ENCODE results near the gene CD274.
"Not testable (repeated sequence)": the region's sequence is repeated elsewhere in the genome, so short reads cannot be mapped to it uniquely, and the experiment has no call there.

CD274 gene

GRCh38 chr9:5438301-5439162, 11.8 kb upstream of the CD274 start:
- DNase-seq, result no peak

DNA sequence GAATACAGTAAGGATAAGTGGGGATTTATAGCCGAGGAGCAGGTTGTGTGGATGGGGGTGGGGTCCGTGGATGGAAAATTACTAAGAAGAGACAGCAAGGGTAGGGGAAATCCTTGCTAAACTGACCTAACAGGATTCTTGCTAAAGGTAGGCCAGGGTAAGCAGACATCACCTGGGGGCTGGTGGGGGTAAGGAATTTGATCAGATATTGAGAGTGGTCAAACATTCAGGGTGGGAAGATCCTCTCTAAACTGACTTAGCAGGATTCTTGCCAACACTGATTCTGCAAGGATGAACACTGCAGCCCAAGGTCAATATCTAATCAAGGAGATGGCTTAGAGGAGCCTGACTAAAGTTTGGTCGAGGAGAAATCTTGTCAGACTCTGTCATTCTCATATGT, 9.9 kb upstream of the CD274 start:
- no peak for DNase-seq

GRCh38 chr9:5441043-5441442, 9.3 kb upstream of the CD274 start:
- DNase-seq, result no peak

- no peak for DNase-seq
Observed at GRCh38 chr9:5442400-5443011, 7.8 kb upstream of the CD274 start.

DNA sequence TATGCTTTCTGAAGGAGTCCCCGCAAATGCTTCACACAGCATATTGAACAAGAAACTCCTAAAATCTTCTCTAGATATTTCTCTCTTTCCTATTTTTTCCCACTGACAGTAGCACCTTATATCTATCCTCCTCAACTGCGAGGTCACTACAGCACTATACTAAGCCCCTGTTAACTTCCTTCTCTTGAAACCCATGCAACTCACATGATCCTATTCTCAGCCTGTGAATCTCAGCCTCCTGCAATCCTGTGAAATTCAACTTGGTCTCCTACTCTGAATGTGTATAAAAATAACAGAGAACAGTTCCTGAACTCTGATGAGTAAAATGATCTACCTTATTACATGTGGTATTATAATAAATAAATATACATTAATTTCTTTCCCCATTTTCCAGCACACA, 6.5 kb upstream of the CD274 start:
- DNase-seq, result no peak

- not testable (repeated sequence) for DNase-seq
Observed at GRCh38 chr9:5445096-5445495, 5.2 kb upstream of the CD274 start.

- no peak for DNase-seq
Observed at GRCh38 chr9:5445886-5446285, 4.5 kb upstream of the CD274 start.

GRCh38 chr9:5446451-5447236, 3.7 kb upstream of the CD274 start:
- DNase-seq, result no peak

DNA sequence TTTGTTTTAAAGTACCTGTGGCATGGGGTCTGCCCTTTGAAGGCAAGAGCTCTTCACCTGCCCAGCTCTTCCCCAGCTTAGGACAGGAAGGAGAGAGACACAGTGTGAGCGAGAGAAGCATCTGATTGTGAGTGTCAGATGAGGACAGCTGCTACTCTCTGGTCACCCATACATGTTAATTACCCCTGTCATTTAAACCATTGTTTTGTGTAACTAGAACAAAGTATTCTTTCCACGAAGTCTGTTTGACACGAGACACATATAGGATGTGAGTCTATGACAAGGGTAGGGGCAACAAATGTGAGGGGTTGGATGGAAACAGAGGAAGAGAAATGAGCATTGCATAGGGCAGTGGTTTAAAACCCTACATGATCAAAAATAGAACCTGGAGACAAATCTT, 3.0 kb upstream of the CD274 start:
- DNase-seq, result no peak

DNA sequence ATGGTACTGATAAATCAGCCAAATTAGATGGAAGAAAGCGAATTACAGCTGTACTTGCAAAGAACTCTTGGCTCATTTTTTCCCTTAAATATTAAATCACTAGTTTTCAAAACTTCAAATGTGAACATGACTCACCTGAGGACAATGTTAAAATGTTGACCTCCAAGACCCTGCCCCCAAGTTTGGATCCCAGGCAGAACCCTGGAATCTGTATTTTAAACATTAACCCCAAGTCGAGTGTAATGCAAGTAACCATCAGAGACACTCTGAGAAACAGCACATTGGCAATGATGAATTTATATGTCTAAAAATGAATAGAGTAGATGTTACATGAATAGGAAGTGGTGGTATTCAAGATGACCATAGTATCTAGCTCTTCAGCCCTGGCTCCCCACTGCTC, 2.3 kb upstream of the CD274 start:
- DNase-seq, result no peak

DNA sequence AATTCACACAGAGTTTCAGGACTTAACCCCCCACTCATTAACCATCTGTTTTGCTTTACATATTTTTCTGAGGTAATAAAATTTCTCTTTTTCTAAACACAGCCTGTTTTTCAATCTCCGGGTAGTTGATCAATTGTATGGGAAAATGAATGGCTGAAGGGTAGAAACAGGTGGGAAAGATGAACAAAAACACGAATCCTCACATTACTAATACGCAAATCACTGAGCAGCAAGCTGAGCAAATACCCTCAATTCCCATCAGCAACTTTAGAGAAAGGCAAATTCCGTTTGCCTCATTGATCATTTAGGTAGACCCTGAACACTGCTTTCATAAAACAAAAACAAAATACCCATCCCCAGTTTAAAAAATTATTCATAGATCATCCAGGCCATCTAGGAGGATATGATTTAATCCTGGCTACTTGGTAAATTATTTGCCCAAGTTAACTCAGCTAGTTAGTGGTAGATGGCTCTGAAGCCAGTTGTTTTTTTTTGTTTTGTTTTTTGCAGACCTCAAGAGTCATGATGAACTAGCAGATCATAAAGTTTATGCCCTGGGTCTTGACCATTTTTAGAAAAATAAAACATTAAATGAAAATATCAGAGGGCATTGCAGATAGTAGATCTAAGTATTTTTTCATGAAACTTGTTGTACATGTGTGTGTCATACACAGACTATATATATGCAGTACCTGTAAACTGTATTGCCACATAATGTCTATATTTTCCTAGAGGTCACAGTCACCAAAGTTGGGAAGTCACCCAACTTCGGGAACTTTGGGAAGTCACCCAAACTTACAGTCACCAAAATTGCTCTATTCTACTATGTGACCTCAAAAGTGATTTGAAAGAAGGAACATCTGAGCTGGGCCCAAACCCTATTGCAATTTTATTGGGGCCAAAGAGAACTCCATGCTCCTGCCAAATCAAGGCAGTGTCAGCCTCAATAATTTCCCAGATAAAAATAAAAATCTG, 1.6 kb upstream of the CD274 start:
- no peak for DNase-seq

DNA sequence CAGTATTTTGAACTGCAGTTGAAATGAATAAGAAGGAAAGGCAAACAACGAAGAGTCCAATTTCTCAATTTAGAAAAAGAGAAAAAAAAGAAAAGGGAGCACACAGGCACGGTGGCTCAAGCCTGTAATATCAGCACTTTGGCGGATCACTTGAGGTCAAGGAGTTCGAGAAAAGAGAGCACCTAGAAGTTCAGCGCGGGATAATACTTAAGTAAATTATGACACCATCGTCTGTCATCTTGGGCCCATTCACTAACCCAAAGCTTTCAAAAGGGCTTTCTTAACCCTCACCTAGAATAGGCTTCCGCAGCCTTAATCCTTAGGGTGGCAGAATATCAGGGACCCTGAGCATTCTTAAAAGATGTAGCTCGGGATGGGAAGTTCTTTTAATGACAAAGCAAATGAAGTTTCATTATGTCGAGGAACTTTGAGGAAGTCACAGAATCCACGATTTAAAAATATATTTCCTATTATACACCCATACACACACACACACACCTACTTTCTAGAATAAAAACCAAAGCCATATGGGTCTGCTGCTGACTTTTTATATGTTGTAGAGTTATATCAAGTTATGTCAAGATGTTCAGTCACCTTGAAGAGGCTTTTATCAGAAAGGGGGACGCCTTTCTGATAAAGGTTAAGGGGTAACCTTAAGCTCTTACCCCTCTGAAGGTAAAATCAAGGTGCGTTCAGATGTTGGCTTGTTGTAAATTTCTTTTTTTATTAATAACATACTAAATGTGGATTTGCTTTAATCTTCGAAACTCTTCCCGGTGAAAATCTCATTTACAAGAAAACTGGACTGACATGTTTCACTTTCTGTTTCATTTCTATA, 602 bp upstream of the CD274 start:
- DNase-seq, result no peak

GRCh38 chr9:5452286-5452609, 1.9 kb downstream of the CD274 start:
- DNase-seq, result no peak

- no peak for DNase-seq
Observed at GRCh38 chr9:5453004-5453403, 2.7 kb downstream of the CD274 start.

- DNase-seq, result no peak
Observed at GRCh38 chr9:5453673-5454072, 3.3 kb downstream of the CD274 start.

DNA sequence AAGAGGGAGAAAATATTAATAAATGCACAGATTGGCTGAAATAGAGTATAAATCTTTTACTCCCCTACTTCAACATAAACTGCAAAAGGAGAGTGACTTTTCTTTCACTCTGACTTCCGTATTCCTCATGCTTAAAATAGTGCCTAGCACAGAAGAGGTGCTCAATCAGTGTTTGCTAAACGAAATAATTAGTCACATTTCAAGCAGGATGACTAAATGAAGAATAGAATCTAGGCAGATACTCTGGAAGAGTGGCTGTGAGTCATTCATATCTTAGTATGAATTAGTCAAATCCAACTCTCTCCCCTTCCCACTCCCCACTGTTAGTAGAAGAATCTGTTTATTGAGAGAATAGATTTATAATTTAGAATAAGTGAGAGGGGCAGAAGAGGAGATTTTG, 4.8 kb downstream of the CD274 start:
- no peak for DNase-seq

DNA sequence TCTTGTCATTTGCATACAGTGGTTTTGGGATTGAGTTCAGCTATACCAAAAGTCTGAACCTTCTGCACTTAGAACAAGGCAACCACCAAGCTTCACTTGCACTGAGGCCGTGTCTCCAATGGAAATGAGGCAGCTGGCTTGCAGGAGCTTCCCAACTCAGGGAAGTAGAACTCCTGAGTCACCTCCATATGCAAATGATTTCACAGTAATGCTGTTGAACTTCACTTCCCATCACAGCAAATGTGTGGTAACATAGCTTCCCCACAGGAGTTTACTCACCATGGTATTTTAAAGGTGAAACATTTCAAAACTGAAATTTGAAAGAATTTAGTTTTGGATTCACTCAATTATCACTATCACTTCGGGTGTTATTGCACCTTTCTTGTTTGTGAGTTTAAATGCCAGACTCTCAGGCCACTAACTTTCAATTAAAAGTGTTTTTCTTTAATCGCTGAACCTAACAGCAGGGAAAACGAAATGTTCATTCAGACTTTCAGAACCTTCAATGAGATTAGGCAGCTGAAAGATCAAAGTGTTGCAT, 9.0 kb downstream of the CD274 start:
- no peak for DNase-seq

DNA sequence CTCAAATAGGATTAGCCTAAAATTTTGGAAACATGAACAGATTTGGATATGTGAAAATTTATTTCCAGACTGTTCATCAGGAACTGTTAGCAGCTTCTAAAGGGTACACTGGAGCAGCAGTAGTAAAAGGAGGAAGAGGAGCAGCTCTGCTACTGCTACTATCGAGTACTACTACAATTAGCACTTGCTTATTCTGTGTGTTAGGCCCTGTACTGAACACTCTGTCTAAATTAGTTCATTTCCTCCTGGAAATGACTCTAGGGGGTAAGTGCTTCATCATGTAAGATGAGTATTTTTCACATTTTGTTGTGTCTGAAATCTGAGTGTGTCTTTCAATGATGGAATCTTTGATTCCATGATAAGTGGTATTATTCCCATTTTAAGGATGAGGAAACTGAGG, 9.8 kb downstream of the CD274 start:
- no peak for DNase-seq

- not testable (repeated sequence) for DNase-seq
Observed at GRCh38 chr9:5464831-5465330, 14.5 kb downstream of the CD274 start.

- DNase-seq, result no peak
Observed at GRCh38 chr9:5466005-5466404, 15.7 kb downstream of the CD274 start.

GRCh38 chr9:5466766-5467165, 16.4 kb downstream of the CD274 start:
- no peak for DNase-seq

Measured in NCI-H187 (cell line).